HG03520 (cell line): ENCODE data around the gene KLK8.

Experiments used
- ATAC-seq: cut with Tn5 transposase; IDR thresholded peaks from one replicate; pipeline ENCODE4 v1.9.1; 2021; ENCODE audit warnings: mild to moderate bottlenecking, moderate library complexity; ENCODE audit not compliant: unreplicated experiment

The KLK8 gene

GRCh38 chr19:50957587-50957986 is 43.8 kb downstream of the KLK8 start:
- no peak for ATAC-seq

DNA sequence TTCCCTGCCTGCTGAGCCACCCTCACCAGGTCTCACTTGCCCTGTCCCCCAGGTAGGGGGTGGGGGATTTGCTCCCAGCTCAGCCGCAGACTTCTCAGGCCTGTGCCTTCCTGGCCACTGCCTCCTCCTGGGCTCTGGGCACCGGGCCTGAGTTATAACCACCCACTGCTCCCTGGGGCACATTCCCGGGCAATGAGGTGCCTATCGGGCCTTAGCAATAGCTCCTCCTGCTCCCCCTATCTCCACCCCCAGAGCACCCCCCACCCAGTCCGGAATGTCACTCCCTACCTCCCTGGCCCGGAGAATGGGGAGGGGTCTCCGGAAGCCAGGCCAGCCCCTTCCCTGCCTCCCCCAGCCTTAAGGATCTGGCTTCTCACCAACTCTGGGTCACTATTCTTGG is 48.5 kb downstream of the KLK8 start, which contains the start of gene KLK5:
TSS of gene KLK5 (minus strand) at position 129 of the 400 bp plus-strand sequence. CDS start 381 bp downstream, outside the sequence.
- no peak for ATAC-seq

GRCh38 chr19:50949861-50950260 is 51.5 kb downstream of the KLK8 start:
- no peak for ATAC-seq

DNA sequence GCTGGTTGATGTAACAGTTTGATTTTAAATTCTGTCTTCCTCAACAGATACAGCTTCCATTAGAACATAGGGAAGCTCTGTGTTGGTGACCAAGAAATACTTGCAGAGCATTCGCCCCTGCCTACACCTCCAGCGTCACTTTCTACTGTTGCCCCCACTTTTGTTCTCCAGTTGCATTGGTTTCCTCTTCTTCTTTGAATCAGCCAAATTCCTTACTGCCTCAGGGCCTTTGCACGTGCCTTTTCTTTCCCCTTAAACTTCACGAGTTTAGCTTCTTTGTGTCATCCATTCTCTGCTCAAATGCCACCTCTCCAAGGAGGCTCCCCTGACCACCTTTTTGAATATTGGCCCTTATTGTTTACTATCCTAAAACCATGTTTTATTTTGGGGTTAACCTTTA is 54.3 kb downstream of the KLK8 start:
- ATAC-seq: no peak
